NT2/D1 (cell line): ENCODE data around the gene SDK1.

Experiments
- DNase-seq: peaks from one replicate; pipeline ENCODE4 v3.0.0-alpha.2; 2011; ENCODE audit warnings: low read depth, low spot score
- H3K27me3 ChIP-seq: 2 replicates; pipeline ENCODE4 v1.6.0; 2011; ENCODE audit warnings: mild to moderate bottlenecking; ENCODE audit not compliant: insufficient read length, insufficient read depth
- H3K36me3 ChIP-seq: 2 replicates; pipeline ENCODE4 v1.6.1; 2011; ENCODE audit warnings: mild to moderate bottlenecking, low read length, mixed read lengths; ENCODE audit not compliant: insufficient read depth, insufficient read length
- H3K4me1 ChIP-seq: 2 replicates; pipeline ENCODE4 v1.5.1; 2011; ENCODE audit not compliant: insufficient read depth, insufficient read length
- H3K4me3 ChIP-seq: 2 replicates; pipeline ENCODE4 v1.5.1; 2011; ENCODE audit warnings: low read depth; ENCODE audit not compliant: insufficient read length
- H3K9ac ChIP-seq: 2 replicates; pipeline ENCODE4 v1.6.0; 2011; ENCODE audit warnings: low read depth; ENCODE audit not compliant: insufficient read length
- H3K9me3 ChIP-seq: 2 replicates; pipeline ENCODE4 v1.5.1; 2011; ENCODE audit warnings: mild to moderate bottlenecking, low read length; ENCODE audit not compliant: insufficient read depth
- SUZ12 ChIP-seq: IDR thresholded peaks from 2 replicates; pipeline ENCODE4 v1.6.1; 2011; ENCODE audit not compliant: insufficient read length, insufficient read depth; ENCODE audit errors: extremely low read depth
- YY1 ChIP-seq: IDR thresholded peaks from 2 replicates; pipeline ENCODE4 v1.6.1; 2011; ENCODE audit not compliant: insufficient read length, insufficient read depth
- ZNF274 ChIP-seq: IDR thresholded peaks from 2 replicates; pipeline ENCODE4 v1.6.1; 2011; ENCODE audit warnings: mild to moderate bottlenecking, low read depth, low read length

Gene SDK1

GRCh38 chr7:4107839-4108238 is 806.8 kb downstream of the SDK1 start:
- Histone ChIP-seq H3K4me3 (no peak overlapping the region), H3K4me1 (peaks cover 5% of the 10 kb centered on the region), H3K27me3 (no peaks in the 10 kb centered on the region), H3K36me3 (no peaks in the 10 kb centered on the region), H3K9ac (no peak overlapping the region), H3K9me3 (peaks cover 9% of the 10 kb centered on the region; the same call in 1 of the 2 replicates)
- TF ChIP-seq YY1 (no peak), ZNF274 (no peak), SUZ12 (no peak)
- DNase-seq, result no peak

GRCh38 chr7:4108951-4109350 is 807.9 kb downstream of the SDK1 start:
- H3K4me1 ChIP-seq, result peaks cover 5% of the 10 kb centered on the region
- H3K27me3 ChIP-seq, result no peaks in the 10 kb centered on the region
- no peak overlapping the region for H3K4me3 ChIP-seq
- no peaks in the 10 kb centered on the region for H3K36me3 ChIP-seq
- DNase-seq, result no peak
- no peak overlapping the region for H3K9ac ChIP-seq
- H3K9me3 ChIP-seq, result peaks cover 9% of the 10 kb centered on the region; the same call in 1 of the 2 replicates
- TF ChIP-seq SUZ12, result no peak
- TF ChIP-seq YY1, result no peak
- no peak for TF ChIP-seq ZNF274

- no peak for DNase-seq
- Histone ChIP-seq H3K4me1 (peaks cover 5% of the 10 kb centered on the region), H3K9me3 (peaks cover 9% of the 10 kb centered on the region; the same call in 1 of the 2 replicates), H3K36me3 (no peaks in the 10 kb centered on the region), H3K4me3 (no peak overlapping the region), H3K27me3 (no peaks in the 10 kb centered on the region), H3K9ac (no peak overlapping the region)
- TF ChIP-seq ZNF274 (no peak), SUZ12 (no peak), YY1 (no peak)
Measured at GRCh38 chr7:4109481-4110110, 808.5 kb downstream of the SDK1 start.

GRCh38 chr7:4110438-4110837 is 809.4 kb downstream of the SDK1 start:
- H3K9ac ChIP-seq, result no peak overlapping the region

GRCh38 chr7:4111166-4111565 is 810.1 kb downstream of the SDK1 start:
- H3K9ac ChIP-seq, result no peak overlapping the region
- no peaks in the 10 kb centered on the region for H3K27me3 ChIP-seq
- H3K36me3 ChIP-seq, result no peaks in the 10 kb centered on the region
- H3K9me3 ChIP-seq, result peaks cover 9% of the 10 kb centered on the region; the same call in 1 of the 2 replicates
- no peak overlapping the region for H3K4me3 ChIP-seq
- H3K4me1 ChIP-seq, result peaks cover 5% of the 10 kb centered on the region
- no peak for DNase-seq
- TF ChIP-seq YY1 (no peak), ZNF274 (no peak), SUZ12 (no peak)

More at GRCh38 chr7:4110438-4110837, 809.4 kb downstream of the SDK1 start:
- H3K9me3 ChIP-seq, result peaks cover 9% of the 10 kb centered on the region; the same call in 1 of the 2 replicates
- no peak overlapping the region for H3K4me3 ChIP-seq
- no peaks in the 10 kb centered on the region for H3K36me3 ChIP-seq
- no peaks in the 10 kb centered on the region for H3K27me3 ChIP-seq
- no peak for DNase-seq
- TF ChIP-seq ZNF274, result no peak
- no peak for TF ChIP-seq SUZ12
- TF ChIP-seq YY1, result no peak
- peaks cover 5% of the 10 kb centered on the region for H3K4me1 ChIP-seq

- DNase-seq, result no peak
- H3K4me3 ChIP-seq, result no peak overlapping the region
- no peak for TF ChIP-seq YY1
- TF ChIP-seq SUZ12, result no peak
- no peak for TF ChIP-seq ZNF274
- H3K9ac ChIP-seq, result no peak overlapping the region
- no peaks in the 10 kb centered on the region for H3K27me3 ChIP-seq
- no peaks in the 10 kb centered on the region for H3K4me1 ChIP-seq
- peaks cover 9% of the 10 kb centered on the region; the same call in 1 of the 2 replicates for H3K9me3 ChIP-seq
- H3K36me3 ChIP-seq, result no peaks in the 10 kb centered on the region
Measured at GRCh38 chr7:4113271-4113670, 812.2 kb downstream of the SDK1 start.

GRCh38 chr7:4113976-4114375 is 812.9 kb downstream of the SDK1 start:
- peaks cover 9% of the 10 kb centered on the region; the same call in 1 of the 2 replicates for H3K9me3 ChIP-seq
- H3K36me3 ChIP-seq, result no peaks in the 10 kb centered on the region
- no peak for DNase-seq
- no peak overlapping the region for H3K4me3 ChIP-seq
- no peaks in the 10 kb centered on the region for H3K27me3 ChIP-seq
- no peak overlapping the region for H3K9ac ChIP-seq
- TF ChIP-seq SUZ12, result no peak
- TF ChIP-seq YY1, result no peak
- no peak for TF ChIP-seq ZNF274
- H3K4me1 ChIP-seq, result no peaks in the 10 kb centered on the region
